GM19395 (cell line): ENCODE results near the gene MANSC4.
A peak's percentile ranks its signal among the peaks of the same experiment; 100 is the strongest.

Source experiments
- ATAC-seq: cut with Tn5 transposase; IDR thresholded peaks from one replicate; pipeline ENCODE4 v1.9.1; 2021; ENCODE audit warnings: mild to moderate bottlenecking, moderate library complexity; ENCODE audit not compliant: unreplicated experiment

MANSC4 gene

DNA sequence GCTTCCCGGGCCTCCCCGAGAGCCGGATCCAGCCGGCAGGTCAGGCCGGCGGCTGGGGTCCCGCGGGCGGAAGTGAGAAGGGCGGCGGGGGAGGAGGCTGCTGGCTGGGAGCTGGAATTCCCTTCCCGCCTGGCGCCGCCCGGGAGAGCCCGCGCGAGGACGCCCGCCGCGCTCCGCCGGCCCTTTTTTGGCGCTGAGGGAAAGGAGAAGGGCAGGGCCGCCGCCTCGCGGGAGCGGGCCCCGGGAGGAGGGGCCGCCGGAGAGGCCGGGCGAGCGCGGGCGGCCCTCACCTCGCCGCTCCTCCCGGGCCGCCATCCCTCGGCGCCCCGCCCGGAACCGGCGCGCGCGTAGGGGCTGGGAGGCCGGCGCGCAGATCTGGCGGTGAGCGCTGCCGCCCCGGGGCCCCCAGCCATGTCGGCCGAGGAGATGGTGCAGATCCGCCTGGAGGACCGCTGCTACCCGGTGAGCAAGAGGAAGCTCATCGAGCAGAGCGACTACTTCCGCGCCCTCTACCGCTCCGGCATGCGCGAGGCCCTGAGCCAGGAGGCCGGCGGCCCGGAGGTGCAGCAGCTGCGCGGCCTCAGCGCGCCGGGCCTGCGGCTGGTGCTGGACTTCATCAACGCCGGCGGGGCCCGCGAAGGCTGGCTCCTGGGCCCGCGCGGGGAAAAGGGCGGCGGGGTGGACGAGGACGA lies at the start of gene MANSC4, which contains the start of gene KLHL42:
Gene MANSC4 (minus strand): TSS at position 317 of the 692 bp plus-strand sequence. CDS start 8,960 bp downstream, outside the sequence.
Gene KLHL42 (plus strand): TSS at position 314 of the 692 bp plus-strand sequence. CDS start 98 bp downstream, at position 412.
- peak; percentile 78 for ATAC-seq

DNA sequence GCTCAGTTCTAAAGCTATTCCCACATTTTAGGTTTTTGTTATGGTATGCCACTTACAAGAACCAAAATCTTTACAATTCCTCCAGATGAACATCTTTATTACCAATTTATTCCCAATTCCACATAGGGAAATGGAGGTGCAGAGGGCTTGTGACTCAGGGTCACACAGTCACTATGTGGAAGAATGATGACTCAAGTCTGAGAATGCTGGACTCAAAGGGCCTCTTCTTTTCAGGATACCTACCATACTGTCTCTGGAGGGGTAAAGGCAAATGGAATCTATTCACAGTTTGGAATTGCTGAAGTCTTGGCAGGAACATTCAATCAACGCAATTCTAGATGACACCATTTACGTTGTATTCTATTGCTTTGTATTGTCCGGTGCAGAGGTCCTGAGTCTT lies 48.2 kb upstream of the MANSC4 start:
- no peak for ATAC-seq

DNA sequence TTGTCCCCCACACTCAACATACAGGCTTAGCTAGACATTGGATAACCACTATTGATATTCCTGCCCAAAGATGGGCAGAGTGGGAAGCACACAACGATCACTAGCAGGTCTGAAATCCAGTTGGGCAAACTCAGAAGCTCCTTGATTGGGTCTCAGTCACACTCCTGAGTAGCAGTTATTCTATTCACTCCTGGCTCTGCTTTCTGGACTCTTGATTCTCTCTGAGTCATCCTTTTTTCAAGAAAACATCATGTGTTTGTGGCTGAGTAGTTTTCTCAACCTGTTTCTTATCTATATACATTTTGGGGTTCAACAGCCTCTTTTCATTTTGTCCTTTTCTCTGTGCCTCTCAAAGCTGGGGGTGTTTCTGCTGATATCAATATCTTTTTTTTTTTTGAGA lies 46.0 kb upstream of the MANSC4 start:
- no peak for ATAC-seq

DNA sequence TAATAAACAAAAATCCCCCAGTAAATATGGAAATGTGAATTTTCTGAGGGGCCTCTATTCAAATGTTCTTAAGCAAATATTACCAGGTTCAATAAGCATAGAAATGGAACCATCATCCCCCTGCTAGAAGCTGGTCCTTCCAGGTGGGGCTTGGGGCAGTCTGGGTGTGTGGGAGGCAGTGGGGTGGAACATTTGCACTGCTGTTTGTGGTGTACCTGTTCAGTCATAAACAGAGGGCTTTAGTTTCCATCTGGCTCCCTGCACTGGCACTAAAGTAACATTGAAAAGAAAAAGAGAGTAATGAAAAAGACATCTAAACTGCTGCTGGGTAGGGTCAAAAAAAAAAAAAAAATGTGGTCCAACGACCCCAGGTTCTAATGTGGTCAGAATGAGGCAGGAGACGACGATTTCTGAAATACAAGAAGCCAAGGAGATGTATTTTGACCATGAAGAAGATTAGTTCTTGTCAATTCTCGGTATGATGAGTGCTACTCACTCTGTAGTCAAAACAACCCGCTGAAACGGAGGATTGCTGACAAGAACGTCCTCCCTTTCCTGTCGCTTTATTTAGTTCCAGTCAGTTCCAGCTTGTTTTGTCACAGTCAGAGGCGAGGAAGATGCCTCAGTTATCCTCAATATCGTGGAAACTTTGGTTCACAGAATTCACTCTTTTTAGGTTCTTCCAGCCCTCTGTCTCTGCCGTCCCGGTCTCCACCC lies 44.2 kb upstream of the MANSC4 start:
- peak; percentile 72 for ATAC-seq

DNA sequence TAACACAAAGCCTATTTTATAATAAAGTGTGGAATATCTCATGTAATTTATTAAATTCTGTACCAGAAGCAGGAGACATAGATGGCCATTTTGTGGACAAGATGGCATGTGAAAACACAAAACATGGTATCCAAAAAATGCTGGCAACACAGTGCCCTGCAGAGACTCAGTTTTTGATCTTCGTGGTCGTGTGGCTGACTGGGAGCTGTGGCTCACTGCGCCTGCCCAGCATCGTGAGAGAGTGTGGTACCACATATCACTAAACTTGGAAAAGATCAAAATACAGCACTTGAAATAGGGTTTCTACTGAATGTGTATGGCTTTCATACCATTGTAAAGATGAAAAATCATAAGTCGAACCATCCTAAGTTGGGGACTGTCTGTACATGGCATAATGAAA lies 43.0 kb upstream of the MANSC4 start:
- ATAC-seq, result no peak

DNA sequence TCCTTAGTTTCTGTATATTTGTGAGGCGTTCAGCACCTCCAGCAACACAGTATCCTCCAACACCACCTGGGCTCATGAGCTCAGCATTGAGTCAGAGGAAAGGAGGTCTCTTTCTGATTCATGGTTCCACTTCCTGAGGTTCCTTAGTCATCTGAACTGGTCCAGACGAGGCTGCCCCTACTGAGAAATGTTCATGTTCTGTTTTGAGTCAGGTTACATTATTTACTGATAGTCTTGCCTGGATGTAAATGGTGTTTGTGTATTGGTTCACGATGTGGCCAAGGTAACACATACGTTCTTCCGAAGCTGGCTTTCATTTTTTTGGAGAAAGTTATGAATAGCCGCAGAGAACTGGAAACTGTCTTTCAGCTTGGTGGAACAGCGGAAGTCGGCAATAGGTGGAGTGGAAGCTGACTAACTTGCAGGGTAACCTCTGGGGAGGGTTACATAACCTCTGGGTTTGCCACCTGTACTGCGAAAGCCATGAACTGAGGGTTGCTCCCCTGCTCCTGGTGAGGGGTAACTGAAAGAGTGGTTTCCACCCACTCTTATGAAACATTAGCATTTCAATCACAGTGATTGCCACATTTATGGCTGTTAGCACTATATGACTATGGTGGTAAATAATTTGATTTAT lies 42.2 kb upstream of the MANSC4 start:
- peak; percentile 78 for ATAC-seq

DNA sequence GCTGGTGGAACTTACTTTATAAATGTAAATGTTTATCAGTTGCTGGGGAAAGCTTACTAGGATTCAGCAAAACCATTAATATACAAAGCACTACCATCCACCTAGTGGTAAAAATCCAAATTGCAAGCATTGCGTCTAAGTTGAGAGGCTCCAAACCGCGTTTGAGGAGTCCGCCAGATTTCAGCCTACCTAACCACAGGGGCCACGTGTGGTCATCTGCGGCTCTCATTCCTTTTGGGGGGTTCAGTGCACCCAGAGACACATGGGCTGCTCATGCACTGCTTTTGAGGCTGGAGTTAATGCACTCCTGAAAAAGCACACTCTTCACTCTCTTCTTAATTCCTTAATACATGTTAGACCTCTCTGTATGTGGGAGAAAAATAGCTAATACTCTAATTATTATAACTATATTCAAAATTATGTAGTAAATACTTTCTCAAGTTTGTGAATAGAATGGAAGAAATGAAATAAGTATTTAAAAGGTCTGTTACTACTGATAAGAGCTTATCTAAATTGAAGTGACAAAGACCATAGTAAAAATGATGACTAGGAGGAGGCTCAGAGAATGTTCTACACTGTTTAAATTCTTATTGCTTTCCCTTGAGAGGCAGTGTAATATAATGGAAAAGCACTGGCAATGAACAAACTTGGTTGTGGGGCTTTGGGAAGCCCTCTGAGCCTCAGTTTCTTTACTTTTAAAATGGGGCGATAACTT lies 41.4 kb upstream of the MANSC4 start:
- no peak for ATAC-seq

DNA sequence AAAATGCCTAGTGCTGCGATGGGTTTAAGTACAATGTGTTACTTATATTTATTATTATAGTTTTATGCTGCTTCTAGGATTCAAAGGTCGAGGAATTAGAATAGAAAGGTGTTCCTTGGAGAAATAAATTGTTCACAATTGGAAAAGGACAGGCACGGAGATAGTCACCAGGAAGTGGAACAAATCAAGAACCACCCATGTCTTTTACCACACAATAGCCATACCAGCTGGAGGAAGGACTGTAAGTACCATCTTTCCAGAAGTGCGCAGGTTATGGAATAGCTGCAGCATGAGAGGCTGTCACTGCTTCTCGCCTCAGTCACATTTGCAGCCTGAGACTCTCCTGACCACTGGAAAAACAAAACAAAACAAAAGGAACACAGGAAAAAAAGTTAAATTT lies 40.5 kb upstream of the MANSC4 start:
- ATAC-seq, result no peak

DNA sequence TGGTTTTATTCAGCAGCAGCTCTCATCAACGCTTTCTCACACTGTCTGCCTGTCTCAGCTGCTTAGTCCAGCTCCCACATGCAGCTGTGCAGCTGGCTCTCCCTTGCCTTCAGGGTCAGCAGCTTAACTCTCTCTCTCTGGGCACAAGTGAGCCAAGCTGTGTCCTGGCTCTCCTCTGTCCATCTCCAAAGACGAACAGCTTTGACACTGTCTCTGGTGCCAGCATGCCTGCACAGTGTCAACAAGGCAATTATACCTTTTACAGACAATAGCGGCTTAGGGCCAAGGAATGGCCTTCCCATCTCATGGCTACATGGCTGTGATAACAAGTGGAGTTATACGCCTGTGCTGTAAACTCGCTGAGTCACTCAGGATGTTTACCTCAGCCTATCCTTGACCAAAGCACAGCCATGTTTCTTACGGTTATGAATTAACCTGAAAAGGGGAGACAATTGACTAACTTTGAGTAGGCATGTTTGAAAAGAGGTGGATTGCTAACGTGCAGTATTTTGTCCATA lies 38.4 kb upstream of the MANSC4 start:
- ATAC-seq, result no peak

DNA sequence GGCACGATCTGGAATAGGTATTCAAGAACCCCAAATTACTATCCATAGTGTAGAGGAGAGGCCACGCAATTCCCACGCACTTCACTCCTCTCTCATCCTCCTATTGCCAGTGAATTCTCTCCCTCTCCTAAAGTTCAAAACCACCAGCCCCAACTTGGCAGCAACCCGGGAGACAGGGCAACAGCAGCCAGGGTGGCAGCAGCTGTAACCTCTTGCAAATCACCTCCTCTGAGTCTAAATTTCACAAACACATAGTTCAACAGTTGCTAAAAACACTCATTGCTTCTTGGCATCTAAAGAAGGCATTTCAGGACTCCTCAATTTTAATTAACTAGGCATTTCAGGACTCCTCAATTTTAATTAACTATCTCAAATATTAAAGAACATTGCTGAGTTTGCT lies 37.7 kb upstream of the MANSC4 start:
- ATAC-seq, result no peak

DNA sequence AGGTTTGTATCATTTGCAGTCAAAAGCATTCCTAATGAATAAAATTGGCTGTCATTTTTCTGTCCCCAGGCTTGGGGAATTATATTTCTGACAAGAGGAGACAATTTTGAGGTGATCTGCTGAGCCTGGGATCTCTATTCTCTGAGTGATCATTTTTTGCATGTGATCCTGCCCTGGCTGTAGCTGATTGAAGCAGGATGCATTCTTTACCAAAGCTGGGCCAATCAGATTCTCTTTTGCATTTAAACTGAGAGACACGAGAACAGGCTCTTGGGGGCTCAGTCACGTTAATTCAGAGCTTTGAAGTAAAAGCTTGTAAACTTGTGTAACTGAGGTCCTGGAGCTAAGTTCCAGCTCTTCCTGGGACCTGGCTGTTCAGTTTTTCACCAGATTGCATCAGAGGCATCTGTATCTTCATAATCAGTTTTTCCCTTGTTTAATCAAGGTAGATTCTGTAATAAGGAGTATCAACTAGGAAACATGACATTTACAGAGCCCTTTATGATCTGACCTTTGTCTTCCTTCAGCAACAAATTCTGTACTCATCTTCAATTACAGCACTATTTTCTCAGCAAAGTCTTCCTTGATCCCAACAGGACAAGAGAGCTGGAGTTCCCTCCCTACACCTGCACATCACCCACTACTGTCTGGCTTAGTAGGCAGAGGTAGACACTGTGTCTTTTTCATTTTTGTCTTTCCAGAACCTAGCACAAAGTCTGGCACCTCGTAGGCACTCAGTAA lies 35.0 kb upstream of the MANSC4 start:
- no peak for ATAC-seq

DNA sequence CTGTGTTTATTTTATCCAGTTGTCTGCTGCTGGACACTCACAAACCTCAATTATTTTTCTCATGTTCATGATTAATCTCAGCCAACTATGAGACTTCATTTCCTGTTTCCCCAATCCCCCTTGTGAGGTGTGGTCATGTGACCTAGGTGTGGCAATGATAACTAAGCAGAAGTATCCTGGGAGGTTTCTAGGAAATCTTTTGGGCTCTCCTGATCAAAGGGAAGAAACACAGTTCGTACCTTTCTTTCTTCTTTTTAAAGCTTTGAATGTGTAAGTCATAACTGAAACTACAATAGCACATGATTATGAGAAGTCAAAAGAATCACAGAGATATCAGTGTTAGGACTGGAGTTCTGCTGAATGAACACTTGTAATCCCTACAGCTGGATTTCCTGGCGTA lies 34.4 kb upstream of the MANSC4 start:
- ATAC-seq, result no peak

DNA sequence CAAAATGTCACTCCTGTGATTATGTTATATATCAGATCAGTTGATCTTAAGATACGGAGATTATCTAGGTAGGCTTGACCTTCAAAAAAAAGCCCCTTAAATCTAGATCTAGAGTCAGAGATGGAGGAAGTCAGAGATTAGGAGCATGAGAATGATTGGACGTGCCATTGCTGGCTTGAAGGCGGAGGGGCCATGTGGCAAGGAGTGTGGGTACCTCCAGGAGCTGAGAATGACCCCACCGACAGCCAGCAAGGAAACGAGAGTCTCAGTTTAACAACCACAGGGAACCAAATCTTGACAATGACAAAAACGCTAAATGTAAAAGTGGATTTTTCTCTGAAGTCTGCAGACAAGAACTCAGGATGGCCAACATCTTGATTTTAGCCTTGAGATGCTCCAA lies 32.5 kb upstream of the MANSC4 start:
- no peak for ATAC-seq

DNA sequence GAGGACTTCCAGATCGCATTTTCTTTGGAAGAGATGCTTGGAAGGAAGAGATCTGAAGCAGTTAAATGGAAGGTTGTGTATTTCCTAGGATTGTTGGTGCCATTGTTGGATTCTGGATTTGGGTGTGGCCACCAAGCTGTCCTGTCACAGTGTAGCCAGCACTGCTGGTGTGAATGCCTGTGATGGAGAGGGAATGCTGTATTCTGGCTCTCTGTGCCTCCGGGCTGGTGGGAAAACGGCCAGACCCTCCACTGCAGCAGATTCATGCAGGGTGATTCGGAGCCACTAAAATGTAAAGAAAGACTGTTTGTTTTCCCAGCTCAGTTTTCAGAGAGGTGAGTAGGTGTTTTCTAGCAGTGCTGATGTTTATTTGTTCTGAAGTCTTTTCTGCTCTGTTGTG lies 30.7 kb upstream of the MANSC4 start:
- no peak for ATAC-seq

DNA sequence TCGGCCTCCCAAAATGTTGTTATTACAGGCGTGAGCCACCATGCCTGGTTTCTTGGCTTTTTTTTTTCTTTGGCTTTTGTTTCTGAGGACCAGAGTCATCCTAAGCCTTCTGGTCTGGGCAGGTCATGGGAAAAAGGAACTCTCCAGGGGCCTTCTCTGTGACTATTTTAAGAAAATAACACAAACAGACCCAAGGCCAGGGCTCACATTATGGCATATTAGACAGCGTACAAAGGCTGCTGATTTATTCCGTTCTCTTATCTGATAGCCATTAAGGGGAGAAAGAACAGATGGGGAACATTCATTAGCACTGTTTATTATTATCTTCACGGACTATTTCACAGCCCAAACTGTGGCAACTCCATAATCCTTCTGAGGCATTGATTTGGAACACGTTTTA lies 28.8 kb upstream of the MANSC4 start:
- ATAC-seq, result no peak

DNA sequence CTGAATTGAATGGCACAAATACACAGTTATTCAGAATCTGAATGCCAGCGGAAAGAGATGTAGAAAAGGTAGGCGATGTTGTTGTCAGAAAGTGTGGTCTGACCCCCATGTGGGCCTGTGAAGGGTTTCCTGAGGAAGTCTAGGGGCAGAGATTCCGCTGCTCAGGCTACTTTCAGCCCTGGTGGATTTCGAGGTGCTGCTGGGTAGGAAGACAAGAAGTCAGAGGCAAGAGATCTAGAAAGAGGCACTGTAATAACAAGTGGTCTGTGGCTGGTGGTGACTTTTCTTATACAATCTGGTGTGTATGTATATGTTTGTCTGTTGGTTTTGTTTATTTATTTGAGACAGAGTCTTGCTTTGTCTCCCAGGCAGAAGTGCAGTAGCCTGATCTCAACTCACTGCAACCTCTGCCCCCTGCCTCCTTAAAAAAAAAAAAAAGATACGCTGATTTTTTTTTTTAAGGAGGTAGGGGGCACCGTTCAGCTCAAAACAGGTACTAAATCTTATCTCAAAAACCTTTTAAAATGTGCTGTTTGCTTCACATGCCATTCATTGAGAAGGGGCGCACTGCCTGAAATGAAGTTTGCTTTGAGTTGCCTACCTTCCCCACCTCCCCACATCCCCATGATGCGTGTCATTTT lies 27.1 kb upstream of the MANSC4 start:
- ATAC-seq, result no peak

DNA sequence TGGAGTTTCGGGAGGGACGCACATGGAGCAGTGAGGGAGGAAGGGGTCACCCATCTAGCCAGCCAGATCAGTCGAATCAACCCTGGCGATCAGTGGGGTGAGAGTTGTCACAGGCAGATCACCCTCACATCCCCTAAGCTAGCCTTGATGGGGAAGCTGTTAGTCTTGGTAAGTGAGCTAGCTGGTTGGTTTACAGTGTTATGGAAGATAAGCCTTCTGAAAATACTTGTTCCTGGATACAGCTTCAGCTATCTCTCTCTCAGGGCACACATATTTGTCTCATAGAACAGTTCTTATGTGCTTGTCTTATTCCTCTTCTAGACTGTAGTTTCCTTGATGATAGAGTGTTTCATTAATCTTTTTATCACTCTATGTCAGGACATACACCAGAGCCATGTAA lies 26.2 kb upstream of the MANSC4 start:
- no peak for ATAC-seq

DNA sequence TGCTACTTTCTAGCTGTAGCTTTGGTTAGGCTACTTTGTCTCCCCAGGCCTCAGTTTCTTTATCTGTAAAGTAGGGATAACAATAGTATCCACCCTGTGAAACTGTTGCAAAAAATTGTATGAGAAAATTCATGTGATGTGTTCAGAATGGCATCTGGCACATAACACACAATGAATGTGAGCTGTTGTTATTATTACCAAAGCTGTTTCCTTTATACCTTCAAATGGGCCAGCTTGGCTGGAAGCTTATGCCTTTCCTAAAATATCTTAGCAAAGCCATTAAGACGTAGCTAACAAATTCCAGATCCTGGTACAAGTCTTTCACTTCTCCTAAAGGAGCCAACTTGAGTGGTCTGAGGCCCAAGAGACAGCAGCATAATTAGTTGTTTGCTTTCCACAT lies 25.2 kb upstream of the MANSC4 start:
- ATAC-seq, result no peak

DNA sequence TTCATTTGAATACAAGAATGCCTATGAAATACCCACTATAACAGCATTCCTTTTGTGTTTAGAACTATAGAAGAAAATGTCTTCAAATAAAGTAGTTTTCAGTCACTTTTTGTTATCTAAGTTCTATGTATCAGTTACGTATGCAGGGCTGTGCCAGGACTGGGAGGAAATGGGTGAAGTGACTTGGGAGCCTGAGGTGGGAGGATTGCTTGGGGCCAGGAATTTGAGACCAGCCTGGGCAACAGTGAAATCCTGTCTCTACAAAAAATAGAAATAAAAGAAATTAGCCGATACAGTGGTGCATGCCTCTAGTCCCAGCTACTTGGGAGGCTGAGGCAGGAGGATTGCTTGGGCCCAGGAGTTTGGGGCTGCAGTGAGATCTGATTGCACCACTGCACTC lies 22.9 kb upstream of the MANSC4 start:
- no peak for ATAC-seq

DNA sequence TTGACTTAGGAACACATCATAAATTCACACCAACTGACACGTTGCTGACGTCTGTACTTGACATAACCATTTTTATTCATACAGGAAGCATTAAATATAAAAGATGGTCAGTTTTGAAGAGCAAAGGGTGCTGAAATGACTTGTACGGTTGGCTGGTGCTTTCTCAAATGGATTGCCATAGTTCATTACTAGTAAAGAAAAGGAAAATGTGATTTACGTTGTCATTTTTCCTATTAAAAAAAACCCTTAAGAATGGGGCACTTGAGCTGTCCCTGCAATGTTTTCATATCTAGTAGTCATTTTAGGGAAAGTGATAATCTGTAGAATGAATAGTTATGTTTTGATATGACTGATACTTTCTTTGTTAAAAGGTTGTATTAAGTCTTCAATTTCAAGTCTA lies 22.5 kb upstream of the MANSC4 start:
- ATAC-seq, result no peak
